DOHH2 (cell line): Measurements from ENCODE around the gene TSSK2.

Source experiments
- EZH2phosphoT487 ChIP-seq: fragments of 200-600 bp; sonication (generic); IDR thresholded peaks from 2 replicates; pipeline ENCODE4 v1.6.1; 2017; ENCODE audit warnings: borderline replicate concordance, mild to moderate bottlenecking, antibody characterized with exemption, low read length, moderate library complexity, mixed read lengths
- TF ChIP-seq, protein P1 (sequence below): fragments of 200-600 bp; sonication (generic); IDR thresholded peaks from one replicate; pipeline ENCODE4 v1.5.1; 2014; ENCODE audit warnings: antibody characterized with exemption, mild to moderate bottlenecking, low read depth, low read length; ENCODE audit not compliant: poor library complexity, severe bottlenecking

DNA sequence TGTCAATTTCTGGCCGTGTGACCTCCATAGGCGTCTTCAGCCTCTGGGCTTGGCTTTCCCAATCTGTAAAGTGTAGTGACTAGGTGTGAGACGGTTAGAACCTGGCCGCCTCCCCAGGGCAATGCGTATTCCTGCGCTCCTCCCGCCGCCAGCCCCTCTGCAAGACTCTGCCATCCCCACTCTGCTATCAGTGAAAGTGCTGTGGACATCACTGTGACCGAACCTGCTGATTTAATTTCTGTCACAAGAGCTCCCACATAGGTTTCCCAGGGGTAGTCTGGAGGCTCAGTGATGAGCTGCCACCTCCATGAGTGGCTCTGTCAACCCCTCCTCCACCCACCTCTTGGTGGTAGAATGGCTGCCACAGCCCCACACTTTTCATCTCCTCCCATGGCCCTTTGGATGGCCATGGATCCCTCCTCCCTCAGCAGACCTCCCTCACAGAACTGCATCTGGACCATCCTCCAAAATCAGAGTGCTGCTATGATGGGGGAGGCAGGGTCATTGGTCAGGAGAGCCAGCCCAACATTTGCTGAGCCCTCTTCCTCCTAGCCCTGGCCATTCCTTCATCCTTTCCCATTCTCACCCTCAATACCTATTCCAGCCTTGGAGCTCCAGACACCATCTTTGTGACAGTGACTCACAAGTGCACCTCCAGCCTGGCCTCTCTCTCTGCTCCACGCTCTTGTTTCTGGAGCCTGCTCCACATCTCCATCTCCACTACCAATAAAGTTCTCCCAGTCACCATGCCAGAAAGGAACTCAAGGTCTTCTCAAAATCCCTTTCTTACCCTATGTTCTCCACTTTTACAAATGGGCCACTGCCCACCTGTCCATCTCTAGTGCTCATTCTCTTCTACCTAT, 20.5 kb downstream of the TSSK2 start:
- TF ChIP-seq, protein P1, sequence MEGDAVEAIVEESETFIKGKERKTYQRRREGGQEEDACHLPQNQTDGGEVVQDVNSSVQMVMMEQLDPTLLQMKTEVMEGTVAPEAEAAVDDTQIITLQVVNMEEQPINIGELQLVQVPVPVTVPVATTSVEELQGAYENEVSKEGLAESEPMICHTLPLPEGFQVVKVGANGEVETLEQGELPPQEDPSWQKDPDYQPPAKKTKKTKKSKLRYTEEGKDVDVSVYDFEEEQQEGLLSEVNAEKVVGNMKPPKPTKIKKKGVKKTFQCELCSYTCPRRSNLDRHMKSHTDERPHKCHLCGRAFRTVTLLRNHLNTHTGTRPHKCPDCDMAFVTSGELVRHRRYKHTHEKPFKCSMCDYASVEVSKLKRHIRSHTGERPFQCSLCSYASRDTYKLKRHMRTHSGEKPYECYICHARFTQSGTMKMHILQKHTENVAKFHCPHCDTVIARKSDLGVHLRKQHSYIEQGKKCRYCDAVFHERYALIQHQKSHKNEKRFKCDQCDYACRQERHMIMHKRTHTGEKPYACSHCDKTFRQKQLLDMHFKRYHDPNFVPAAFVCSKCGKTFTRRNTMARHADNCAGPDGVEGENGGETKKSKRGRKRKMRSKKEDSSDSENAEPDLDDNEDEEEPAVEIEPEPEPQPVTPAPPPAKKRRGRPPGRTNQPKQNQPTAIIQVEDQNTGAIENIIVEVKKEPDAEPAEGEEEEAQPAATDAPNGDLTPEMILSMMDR, result no peak
- TF ChIP-seq EZH2phosphoT487, result no peak
